NCI-H2081 treated with DMSO at 0.1 percent for 48 hours (cell line): Measurements from ENCODE around the gene GAS2L1.

Experiments
- DNase-seq: peaks from one replicate; lab custom pipeline; 2025; lab: John Stamatoyannopoulos, UW

GAS2L1 gene

DNA sequence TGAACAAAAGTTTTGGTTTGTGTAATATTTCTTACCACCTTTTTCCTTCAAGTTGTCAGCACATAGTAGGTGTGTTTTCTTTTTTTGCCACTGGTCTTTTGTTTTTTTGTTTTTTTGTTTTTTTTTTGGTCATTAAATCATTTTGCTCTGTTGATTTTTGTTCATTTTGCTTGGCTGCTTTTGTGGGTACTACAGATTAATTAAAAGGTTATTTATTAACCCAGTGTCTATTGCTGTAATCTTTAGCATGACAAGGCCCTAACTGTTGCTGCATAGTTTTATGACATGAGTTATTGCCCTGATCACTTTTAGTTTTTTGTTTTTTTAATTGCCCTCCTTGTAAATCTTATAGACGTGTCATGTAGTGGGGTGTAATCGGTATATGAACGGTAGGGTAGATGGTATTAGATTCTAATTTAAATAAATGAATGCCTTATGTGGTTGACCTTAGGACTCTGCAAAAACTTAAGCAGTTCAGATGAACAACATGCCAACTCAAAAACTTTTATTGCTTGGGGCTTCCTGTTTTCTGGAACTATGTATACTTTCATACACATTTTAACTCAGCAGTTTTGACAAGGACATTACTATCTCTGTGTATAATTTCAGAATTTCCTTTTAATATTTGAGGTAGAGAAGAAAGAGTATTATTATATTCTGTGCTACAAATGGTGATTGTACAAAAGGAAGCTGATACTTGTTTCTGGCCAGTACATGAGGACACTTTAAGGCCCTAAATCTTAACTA is 30.5 kb upstream of the GAS2L1 start:
- DNase-seq: no peak

DNA sequence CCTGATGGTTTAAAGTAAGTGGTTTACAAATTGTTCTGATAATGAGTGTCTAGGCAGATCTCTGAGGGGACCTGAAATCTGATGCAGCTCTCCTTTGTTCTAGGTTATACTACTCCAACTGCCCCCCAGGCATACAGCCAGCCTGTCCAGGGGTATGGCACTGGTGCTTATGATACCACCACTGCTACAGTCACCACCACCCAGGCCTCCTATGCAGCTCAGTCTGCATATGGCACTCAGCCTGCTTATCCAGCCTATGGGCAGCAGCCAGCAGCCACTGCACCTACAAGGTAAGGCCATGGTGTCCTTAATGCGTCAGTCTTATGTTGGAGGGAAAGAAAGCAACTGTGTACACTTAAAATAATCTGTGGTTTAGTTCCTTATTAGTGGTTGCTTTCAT is 28.5 kb upstream of the GAS2L1 start:
- no peak for DNase-seq

DNA sequence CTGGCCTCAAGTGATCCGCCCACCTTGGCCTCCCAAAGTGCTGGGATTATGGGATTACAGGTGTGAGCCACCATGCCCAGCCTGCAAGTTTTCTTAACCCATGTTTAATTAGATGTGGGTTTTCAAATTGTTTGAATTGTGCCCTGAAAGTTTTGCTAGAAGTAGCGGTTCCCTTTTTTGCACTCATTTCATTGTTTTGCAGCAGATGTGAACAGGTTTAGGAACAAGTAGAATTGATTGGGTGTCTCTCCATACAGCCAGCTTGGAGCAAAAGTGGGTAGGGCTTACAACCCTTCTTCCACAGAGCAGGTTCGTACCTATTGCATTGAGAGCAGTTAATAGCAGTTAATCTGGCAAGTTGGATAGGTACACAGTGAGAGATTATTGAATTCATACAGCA is 22.3 kb upstream of the GAS2L1 start:
- no peak for DNase-seq

DNA sequence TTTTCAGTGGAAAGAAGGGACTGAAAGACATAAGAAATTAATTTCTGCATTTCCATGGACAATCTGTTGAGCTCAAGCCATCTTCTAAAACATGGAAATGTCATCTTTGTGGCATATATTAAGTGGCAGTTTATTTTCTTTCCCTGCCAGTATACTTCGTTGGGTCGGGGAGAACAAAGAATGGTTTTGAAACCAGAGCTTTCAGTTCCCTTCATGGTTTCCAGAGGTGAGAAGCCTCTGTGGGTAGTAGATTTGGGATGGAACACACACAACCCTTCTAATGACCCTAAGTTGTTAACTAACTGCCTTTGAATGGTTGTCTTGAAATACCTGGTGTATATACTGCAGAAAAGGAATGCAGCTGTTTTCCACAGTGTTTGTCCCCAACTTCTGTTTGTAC is 17.6 kb upstream of the GAS2L1 start:
- no peak for DNase-seq

DNA sequence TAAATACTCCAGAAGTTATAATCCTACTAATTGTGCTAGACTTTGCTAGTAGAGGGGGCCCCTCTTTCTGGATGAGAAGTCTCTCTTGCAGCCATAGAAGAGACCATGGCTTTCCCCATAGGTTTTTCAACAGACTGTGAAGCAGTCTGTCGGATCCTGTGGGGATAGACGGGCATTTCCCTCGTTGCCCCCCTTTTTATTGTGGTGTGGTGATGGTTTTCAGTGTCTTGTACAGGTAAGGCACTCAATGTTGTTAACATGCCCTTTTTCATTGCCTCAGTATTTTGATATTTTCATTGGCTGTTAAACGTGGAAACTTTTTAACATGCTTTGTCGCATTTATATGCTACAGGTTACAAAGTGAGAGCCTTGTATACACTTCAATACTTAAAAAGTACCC is 16.4 kb upstream of the GAS2L1 start:
- no peak for DNase-seq

DNA sequence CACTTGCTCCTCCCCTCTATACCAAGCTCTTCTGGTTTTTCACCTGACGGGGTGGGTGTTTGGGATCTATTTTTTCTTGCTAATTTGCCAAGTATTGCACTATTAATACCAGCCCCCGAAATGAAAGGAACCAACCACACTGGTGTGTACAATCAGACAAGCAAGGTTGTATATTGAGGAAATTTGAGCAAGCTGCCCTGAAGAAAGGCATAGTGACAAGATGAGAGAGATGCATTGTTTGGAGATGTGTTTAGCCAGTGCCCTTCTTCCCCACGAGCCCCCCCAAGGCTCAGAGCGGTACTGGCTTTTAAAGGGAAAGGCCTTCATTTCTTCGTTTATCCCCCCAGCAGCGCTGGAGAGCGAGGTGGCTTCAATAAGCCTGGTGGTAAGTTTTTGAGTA is 15.2 kb upstream of the GAS2L1 start:
- no peak for DNase-seq

DNA sequence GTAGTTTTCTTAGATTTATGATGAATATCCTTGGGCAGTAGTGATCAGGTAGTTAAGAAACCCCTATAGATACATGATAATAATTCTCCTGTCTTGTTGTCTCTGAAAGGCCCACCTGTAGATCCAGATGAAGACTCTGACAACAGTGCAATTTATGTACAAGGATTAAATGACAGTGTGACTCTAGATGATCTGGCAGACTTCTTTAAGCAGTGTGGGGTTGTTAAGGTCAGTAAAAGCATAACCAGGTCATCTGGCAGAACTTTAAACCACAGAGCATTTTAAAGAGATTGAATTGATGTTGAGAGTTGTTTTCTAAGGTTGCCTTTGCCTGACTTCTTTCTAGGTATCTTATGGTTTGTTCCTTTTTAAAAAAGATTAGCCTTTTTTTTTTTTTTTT is 14.1 kb upstream of the GAS2L1 start:
- no peak for DNase-seq

DNA sequence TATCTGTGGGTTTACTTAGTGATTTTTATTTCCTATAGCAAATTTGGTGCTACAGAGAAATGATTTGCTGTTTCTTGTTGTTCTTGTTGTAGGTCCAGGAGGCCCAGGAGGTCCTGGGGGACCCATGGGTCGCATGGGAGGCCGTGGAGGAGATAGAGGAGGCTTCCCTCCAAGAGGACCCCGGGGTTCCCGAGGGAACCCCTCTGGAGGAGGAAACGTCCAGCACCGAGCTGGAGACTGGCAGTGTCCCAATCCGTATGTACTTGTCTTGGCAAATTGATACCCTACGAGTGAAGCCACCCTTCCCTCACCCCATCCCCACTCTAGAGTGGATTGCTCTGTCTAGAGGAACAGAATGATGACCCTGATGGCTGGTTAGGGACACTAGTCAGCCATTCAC is 7.8 kb upstream of the GAS2L1 start:
- DNase-seq: no peak

DNA sequence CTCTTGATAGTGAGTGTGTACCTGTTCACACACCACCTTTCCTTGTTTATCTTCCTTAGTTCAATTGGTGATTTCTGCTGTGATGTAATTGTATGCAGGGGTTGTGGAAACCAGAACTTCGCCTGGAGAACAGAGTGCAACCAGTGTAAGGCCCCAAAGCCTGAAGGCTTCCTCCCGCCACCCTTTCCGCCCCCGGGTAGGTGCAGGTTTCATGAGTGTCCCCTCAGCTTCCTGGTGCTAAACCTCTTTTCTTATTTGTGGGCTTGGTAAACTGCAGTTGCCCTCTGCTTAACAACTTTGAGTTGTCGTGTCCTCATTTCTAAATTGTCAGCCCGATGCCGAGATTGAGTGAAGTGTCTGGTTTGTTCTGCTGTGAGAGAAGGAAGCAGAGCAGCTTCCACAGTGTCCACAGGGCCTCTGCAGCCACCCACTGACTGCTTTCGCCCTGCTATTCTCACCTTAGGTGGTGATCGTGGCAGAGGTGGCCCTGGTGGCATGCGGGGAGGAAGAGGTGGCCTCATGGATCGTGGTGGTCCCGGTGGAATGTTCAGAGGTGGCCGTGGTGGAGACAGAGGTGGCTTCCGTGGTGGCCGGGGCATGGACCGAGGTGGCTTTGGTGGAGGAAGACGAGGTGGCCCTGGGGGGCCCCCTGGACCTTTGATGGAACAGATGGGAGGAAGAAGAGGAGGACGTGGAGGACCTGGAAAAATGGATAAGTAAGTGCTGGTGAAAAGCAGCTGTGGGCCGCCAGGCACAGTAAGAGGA is 7.1 kb upstream of the GAS2L1 start:
- no peak for DNase-seq

DNA sequence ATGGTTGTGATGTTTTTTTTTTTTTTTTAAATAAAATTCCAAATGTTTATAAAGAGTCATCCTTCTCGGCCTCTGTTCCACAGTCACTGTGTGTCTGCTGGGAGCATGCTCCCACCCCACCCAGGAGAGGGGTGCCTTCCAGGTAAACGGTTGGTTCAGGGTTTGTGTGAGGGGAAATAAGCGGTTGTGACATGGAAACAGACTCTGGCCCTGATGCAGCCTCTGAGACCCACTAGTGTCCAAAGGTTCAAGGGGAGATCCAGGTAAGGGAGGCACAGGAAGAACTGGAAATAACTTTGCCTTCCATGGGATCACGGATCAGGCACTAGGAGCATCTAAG is 6.0 kb upstream of the GAS2L1 start:
- DNase-seq: no peak

DNA sequence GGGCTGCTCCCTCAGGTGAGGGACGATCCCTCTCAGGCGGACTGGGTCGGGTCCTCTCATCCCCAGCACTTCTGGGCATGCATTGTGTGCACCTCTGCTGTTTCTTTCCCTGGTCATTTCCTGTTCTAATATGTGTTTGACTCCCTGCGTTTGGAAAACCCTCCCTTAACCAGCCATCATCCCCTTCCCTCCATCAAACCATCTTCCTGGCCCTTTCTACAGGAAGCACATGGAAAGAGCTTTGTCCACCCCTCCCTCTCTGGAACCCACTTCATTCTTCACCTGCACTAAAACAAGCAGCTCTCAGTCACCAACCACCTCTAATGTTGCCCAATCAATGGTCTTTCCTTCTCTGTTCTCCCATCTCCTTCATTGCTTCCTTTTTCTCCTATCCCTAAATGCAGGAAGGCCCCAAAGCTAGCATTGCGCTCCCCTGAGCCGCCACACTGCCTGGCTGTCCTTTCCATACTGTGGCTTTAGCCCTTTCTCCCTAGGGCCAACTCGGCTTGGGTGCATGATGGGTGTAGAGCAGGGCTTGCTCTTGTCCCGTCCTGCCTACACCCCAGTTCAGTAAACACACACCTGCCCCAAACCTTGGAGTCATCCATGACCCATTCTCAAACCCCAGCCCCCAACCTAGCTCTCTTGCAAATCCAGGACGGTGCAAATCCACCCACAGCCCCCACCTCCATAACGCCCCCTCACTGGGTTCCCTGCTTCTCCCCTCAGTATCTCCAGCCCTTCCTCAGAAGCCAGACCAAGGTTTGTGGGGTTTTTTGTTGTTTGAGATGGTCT is 5.4 kb upstream of the GAS2L1 start:
- DNase-seq: no peak

DNA sequence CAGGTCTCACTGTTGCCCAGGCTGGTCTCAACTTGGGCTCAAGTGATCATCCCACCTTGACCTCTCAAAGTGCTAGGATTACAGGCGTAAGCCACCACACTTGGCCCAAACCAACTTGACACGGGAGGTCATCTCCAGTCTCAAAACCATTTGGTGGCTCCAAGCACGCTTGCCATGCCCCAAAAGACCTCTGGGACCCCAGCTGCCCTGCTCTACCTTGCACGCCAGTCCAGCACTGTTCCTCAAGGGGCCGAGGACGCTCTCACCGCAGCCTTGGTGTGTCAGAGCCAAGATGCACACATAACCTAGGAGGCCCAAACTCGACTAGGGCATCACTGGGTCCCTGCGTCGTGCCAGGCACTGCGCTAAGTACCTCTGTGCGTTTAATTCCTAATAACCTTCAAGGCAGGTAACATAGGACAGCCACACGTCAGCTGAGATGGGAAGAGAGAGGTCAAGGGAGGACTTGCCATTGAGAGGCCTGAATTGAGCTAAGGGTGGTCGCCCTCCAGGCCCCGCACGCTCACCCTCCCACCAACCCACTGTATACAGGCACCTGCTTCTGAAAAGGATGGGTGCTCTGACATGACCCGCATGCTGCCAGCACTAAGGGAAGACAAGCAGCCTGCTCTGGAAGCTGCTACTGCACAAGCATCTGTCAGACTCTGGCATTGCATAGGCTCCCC is 4.6 kb upstream of the GAS2L1 start:
- DNase-seq: no peak

DNA sequence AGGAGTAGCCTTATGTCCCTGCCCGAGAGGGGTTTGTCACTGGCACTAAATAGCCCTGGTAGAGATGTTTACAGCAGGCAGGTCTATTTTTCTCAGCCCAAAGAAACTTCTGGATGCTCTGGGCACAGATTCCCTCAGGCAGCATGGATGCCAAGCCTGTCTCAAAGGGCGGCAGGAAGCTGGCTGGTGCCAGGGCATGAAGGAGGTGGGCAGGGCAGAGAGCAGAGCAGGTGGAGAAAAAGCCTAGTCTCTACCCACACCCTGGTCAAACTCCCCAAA is 4.1 kb upstream of the GAS2L1 start:
- DNase-seq: no peak

DNA sequence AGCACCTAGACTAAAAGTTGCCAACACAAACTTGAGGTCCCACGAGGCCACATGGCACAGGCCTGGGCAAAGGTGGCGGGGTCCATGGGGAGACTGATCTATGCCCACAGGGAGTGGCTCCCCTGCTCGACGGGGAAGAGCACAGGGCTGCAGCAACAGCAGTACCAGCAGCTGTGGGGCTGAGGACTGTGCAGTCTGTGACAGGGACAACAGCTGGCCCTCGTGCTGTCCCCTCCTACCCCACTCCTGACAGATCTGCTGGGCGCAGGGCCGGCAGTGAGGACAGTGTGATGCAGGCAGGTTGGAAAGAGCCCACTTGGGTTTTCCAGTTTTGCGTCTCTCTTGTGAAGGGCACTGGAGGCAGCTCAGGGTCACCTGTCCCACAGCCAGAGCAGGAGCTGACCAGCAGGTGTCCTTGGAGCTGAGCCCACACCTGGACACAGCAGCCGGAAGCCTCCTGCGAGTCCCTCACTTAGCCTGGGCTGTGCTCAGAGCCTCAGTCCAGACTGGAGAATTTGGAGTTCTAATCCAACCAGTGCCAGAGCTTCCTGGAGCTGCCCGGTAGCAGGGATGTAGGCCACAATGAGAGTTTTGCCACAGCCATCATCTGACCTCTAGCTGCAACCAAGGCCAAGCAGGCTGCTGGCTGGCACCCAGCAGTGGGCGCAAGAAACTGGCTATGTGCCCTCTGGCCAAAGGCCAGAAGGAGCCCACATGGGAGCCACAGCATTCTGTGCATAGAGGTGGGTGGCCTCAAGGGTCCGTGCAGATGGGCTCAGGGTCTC is 3.6 kb upstream of the GAS2L1 start:
- no peak for DNase-seq

DNA sequence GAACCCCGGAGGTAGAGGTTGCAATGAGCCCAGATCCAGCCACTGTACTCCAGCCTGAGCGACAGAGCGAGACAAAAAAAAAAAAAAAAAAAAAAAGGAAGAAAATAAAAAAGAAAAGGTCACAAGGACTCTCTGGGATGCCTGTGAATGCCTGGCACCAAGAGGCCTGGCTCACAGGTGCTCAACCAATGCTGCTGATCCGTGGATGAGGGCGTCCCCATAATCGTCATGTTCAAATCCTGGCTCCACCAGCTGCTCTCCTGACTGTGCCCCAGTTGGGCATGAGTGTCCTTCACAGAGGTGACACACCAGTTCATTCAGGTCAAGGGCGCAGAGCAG is 645 bp upstream of the GAS2L1 start:
- no peak for DNase-seq

DNA sequence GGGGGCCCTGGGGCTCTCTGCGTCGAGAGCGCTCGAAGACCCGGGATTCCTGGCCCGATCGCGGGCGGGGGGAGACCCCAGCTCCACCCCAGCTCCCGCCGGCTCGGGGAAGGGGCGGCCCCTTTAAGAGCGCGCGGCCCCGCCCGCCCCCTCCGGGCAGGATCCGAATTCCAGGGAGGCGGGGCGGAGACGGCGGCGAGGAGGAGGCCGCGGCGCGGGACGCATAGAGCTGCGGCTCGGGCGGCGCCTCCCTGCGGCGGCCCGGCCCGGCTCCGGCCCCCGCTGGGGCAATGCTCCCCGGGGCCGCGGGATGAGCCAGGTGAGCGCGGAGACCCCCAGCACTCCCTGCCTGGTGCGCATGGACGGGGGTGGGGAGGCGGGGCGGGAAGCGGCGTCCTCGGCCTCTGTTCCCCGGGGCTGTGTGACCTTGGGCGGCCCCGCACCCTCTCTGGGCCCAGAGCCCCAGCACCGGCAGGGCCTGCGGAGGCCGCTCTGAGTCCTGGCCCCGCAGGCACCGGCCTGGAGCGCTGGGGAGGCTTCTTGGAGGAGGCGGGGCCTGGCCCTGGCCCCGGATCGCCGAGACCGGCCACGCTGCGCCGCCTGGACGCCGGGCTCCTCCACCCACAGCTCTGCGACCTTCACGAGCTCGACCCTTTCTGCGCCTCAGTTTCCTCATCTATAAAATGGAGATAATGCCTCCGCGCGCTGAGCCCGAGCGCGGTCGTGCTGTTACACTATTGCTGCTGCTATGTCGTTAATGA is 565 bp downstream of the GAS2L1 start:
- DNase-seq: no peak

DNA sequence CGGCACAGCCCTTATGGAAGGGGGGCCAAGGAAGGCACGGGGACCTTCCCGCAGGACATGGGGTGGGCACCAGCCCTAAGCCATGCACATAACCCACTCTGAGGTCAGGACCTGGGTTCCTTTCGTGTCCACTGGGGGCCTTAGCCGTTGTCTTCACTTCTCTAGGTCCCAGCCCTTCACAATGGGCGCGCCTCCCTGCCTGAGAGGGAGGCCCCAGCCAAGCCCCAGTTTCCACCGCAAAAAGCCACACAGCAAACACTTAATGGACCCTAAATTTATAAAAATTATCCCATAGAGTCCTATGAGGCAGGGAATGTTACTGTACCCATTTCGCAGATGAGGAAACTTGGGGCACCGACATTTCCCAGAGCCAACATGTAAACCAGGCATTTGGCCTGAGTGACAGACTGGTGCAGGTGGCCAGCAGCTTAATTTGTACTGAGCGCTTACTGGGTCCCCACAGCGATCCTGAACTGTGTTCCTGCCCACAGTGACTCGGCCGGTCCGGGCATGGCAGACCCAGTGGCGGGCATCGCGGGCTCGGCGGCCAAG is 1.2 kb downstream of the GAS2L1 start:
- DNase-seq: no peak

DNA sequence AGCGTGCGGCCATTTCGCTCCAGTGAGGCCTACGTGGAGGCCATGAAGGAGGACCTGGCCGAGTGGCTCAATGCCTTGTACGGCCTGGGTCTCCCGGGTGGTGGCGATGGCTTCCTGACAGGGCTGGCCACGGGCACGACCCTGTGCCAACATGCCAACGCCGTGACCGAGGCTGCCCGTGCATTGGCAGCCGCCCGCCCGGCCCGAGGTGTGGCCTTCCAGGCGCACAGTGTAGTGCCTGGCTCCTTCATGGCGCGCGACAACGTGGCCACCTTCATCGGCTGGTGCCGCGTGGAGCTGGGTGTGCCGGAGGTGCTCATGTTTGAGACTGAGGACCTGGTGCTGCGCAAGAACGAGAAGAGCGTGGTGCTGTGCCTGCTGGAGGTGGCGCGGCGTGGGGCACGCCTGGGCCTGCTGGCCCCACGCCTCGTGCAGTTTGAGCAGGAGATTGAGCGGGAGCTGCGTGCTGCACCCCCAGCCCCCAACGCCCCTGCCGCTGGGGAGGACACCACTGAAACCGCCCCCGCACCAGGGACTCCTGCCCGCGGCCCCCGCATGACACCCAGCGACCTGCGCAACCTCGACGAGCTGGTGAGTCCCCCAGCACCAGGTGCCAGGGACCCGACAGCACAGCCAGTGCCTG is 1.8 kb downstream of the GAS2L1 start:
- no peak for DNase-seq

DNA sequence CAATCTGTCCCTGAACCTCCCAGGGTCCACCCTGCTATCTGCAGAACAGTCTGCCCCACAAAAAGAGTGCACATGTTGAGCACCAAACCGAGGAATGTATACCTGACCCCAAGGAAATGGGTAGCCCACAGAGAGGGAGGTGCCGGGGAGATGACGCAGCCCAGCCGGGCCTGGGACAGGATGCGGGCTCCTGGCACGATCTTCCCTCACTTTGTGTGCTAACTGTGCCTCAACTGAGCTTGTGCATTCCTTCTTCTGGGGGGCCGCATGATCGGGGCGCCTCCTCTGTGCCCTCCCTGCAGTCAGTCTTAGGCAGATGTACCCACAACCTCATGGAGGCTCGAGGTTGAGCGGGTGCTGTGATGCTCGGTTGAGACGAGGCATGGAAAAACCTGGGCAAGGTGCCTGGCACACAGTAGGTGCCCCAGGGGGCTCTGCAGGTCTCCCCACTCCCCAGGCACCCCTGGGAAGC is 2.4 kb downstream of the GAS2L1 start:
- no peak for DNase-seq

DNA sequence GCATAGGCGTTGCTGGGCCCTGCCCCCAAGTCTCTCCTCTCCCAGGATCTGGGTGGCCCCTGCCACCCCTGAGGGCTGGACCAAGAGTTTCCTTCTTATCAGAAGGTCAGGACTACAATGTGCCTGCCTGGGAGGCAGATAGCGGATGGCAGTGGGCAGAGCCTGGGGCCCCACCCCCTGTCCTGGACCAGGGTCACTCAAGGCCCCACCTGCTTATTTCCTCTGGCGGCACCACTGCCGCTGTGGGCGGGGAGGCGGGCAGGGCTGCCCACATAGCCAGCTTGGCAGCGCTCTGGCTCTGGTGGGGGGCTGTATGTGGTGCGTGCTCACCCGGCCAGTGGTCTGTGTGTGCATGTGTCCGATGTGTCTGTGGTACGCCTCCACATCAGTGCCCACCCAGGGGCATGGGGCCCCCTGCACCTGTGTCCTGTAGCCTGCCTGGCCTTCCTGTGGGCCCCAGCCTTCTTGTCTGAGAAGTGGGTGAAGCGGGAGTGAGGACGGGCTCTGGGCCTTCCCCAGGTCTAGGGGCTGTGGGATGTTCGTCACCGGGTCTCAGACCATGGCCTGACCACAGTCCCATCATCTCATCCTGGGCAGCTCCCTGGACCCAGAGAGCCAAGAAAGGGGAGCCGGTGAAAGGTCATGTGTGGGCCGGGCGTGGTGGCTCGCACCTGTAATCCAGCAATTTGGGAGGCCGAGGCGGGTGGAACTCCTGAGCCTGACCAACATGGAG is 3.0 kb downstream of the GAS2L1 start:
- DNase-seq: no peak
